Peyer's patch (tissue), 4 donors: ENCODE measurements around the gene TMEM184A.

Experiments used
- POLR2A ChIP-seq, 2 donors: fragments of 450-650 bp; IDR thresholded peaks; one replicate each; pipeline ENCODE4 v1.5.1; 2017; ENCODE audit warnings: antibody characterized with exemption in 2 of 2, mild to moderate bottlenecking in 2 of 2, moderate library complexity in 2 of 2
- TF ChIP-seq, protein P1 (sequence below), 6 experiments: fragments of 450-650 bp in 4 of 6; fragments of 200-600 bp in 2 of 6; sonication (generic) in 1 of 6; IDR thresholded peaks; one replicate each; pipeline ENCODE4 v1.5.1; 2017 to 2019; ENCODE audit warnings: antibody characterized with exemption in 6 of 6, mild to moderate bottlenecking in 3 of 6, moderate library complexity in 1 of 6

DNA sequence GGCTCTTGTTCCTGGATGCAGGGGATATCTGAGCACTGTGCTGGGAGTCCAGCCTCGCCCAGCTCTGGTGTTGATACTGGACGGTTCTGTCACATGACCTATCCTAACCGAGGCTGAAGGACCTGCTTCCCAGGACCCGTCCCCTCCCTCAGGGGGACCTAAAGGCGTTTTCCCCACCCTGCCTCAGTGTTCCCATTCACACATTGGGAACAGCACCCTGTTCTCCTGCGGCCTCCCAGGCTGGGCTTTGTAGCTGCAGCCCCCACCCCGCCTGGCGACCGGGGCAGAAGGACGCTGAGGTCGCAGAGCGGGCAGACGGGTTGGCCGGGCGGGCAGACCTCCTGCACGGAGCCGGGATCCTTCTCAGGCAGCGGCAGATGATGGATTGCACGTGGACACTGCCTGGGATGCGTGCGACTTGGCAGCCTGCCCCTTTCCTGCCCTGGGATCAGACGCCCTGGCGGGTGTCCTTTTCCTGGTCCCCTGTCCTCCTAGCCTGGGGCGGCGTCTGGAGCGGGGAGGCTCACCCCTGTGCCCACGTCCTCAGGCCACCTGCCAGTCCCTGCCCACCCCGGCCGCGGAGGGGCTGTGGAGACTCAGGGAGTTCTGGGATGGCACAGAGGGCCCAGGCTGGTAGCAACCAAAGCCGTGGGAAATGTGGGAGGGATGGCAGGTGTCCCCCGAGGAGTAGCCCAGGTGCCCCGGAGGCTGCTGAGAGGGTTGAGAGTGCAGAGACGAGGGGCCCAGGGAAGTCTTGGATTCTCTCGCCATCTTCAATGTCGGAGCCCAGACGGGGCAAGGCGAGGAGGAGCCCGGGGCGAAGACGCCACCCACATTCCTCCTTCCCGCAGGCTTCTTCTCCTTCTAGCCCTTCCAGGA is 31.1 kb upstream of the TMEM184A start:
- TF ChIP-seq, protein P1, sequence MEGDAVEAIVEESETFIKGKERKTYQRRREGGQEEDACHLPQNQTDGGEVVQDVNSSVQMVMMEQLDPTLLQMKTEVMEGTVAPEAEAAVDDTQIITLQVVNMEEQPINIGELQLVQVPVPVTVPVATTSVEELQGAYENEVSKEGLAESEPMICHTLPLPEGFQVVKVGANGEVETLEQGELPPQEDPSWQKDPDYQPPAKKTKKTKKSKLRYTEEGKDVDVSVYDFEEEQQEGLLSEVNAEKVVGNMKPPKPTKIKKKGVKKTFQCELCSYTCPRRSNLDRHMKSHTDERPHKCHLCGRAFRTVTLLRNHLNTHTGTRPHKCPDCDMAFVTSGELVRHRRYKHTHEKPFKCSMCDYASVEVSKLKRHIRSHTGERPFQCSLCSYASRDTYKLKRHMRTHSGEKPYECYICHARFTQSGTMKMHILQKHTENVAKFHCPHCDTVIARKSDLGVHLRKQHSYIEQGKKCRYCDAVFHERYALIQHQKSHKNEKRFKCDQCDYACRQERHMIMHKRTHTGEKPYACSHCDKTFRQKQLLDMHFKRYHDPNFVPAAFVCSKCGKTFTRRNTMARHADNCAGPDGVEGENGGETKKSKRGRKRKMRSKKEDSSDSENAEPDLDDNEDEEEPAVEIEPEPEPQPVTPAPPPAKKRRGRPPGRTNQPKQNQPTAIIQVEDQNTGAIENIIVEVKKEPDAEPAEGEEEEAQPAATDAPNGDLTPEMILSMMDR (IDR thresholded peaks at IDR 0.05), result no peak
- TF ChIP-seq POLR2A (IDR thresholded peaks at IDR 0.05), result no peak
